CD4-positive, alpha-beta T cell (primary cell): ENCODE results near the gene TOP3B. TPM values are rescaled to one million over a fixed set of nuclear protein-coding genes. Genes with fewer than 3 reads are reported as not detected.

Experiments used
- ATAC-seq: fragments of 200-7000 bp; cut with Tn5 transposase; one replicate; pipeline ENCODE4 v1.10.0; 2022; ENCODE audit warnings: mild to moderate bottlenecking; ENCODE audit not compliant: poor library complexity
- CTCF ChIA-PET: fragments of 350-600 bp; sonication (Branson Sonifier 250); formaldehyde crosslinking; loops from one replicate; lab custom pipeline; 2021; ENCODE audit warnings: antibody characterized with exemption, inconsistent platforms; lab: Charles Lee
- POLR2A ChIA-PET: fragments of 350-600 bp; sonication (Branson Sonifier 250); formaldehyde crosslinking; loops from one replicate; lab custom pipeline; 2021; ENCODE audit warnings: antibody characterized with exemption, inconsistent platforms; lab: Charles Lee
- DNase-seq, 14 experiments: peaks; one replicate each; pipeline ENCODE4 v3.0.0-alpha.2; 2013 to 2020; ENCODE audit warnings: mixed read lengths in 2 of 14
- H3K27ac ChIP-seq, 2 donors: one replicate each; pipeline versions ENCODE4 v1.5.1 to v1.7.0; 2013; ENCODE audit warnings: low read length in 2 of 2, low read depth in 1 of 2, mild to moderate bottlenecking in 1 of 2
- H3K27me3 ChIP-seq, 2 experiments: 1 replicate in 1 of 2; 2 replicates in 1 of 2; pipeline versions ENCODE4 v1.6.1 to v1.7.0; 2013; ENCODE audit warnings: low read length in 2 of 2, control low read depth in 1 of 2, mild to moderate bottlenecking in 1 of 2, moderate library complexity in 1 of 2; ENCODE audit not compliant: insufficient read depth in 2 of 2, control insufficient read depth in 1 of 2
- H3K36me3 ChIP-seq: one replicate; pipeline ENCODE4 v1.6.1; 2013; ENCODE audit warnings: low read length, control low read depth; ENCODE audit not compliant: insufficient read depth
- H3K4me1 ChIP-seq: one replicate; pipeline ENCODE4 v1.6.1; 2013; ENCODE audit warnings: low read length, control low read depth; ENCODE audit not compliant: insufficient read depth
- H3K4me3 ChIP-seq: one replicate; pipeline ENCODE4 v1.5.1; 2013; ENCODE audit warnings: mild to moderate bottlenecking, low read length, moderate library complexity
- H3K9me3 ChIP-seq, 2 experiments: 1 replicate in 1 of 2; 2 replicates in 1 of 2; pipeline versions ENCODE4 v1.6.1 to v1.7.0; 2013; ENCODE audit warnings: low read length in 2 of 2, mild to moderate bottlenecking in 2 of 2, control low read depth in 1 of 2, moderate library complexity in 1 of 2; ENCODE audit not compliant: control insufficient read depth in 1 of 2, insufficient read depth in 1 of 2
- H3K27ac Mint-ChIP-seq: one replicate; pipeline ENCODE4 v1.8.0; 2020; ENCODE audit warnings: mixed read lengths
- H3K27me3 Mint-ChIP-seq: one replicate; pipeline ENCODE4 v1.8.0; 2021; ENCODE audit warnings: mixed read lengths
- H3K36me3 Mint-ChIP-seq: one replicate; pipeline ENCODE4 v1.8.0; 2021; ENCODE audit warnings: low read depth, mixed read lengths
- H3K4me1 Mint-ChIP-seq: one replicate; pipeline ENCODE4 v1.8.0; 2021; ENCODE audit warnings: low read depth, mixed read lengths
- H3K4me3 Mint-ChIP-seq: one replicate; pipeline ENCODE4 v1.8.0; 2020; ENCODE audit warnings: mild to moderate bottlenecking, mixed read lengths
- H3K9me3 Mint-ChIP-seq: one replicate; pipeline ENCODE4 v1.8.0; 2020; ENCODE audit warnings: mixed read lengths
- intact Hi-C, 2 experiments: fragments of 100-400 bp; cut with DNase I in 1 of 2; cut with micrococcal nuclease in 1 of 2; formaldehyde crosslinking; loops; one replicate each; pipeline versions ENCODE4 v1.15.1 to v1.9.0; 2023 to 2025; cut with DNase I, micrococcal nuclease
- total RNA-seq, 174 experiments: library from RNA in 2 of 174; stranded (reverse) in 2 of 174; gene quantifications; one replicate each; pipeline ENCODE4 v1.2.3 and lab custom pipeline; 2021 to 2026
- TF ChIP-seq, protein P1 (sequence below): fragments of 200-600 bp; IDR thresholded peaks from one replicate; pipeline ENCODE4 v1.8.0; 2022; ENCODE audit warnings: antibody characterized with exemption, mild to moderate bottlenecking

Gene TOP3B
- total RNA-seq, 2 experiments from 2014 or later: 60.2 to 62.8 TPM

DNA sequence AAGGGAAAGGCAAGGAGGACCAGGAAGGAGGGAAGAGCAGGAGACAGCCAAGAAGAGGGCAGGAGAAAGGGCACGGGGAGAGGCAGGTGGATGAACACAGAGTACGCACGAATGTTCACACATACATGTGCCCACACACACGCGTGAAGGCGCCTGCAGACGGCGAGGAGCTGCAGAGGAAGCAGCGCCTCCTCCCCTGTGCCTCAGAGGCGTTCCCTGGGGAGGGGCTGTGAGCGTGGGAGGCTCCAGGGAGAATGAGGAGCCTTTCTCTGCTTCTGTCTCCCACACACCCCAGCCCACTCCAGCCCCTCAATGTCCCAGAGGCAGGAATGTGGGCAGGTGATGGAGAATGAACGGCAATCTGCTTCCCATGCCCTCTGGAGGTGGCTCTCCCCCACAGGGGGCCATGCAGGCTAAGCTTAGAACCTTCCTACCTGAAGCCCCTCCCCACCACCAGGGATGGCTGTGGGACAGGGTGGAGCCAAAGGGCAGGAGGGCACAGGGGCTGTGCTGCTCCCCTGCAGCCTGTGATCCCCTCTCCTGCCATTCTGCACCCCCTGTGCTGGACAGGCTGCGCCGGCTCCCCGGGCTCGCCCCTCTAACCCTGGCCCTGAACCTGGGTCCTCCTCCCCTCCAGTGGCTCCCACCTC is 55.3 kb downstream of the TOP3B start:
- H3K4me3 Mint-ChIP-seq: no peak overlapping the region
- CTCF ChIA-PET: no interaction called here

DNA sequence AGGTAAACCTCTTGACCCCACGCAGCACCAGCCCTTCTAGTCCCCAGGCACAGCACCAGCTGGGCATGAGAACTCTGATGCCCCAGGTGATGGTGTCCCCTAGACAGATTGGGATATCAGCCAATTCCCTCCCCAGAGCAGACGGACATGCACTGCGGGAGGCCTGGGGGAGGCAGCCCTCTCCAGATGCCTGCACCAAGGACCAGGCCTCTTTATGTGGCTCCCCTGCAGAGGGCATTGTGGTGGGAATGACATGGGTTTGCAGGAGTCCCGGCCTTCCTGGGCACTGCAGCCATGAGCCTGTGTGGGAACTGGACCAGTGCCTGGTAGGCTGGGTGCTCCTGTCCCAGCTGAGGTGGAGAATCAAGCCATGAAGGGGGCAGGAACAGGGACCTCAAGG is 55.9 kb downstream of the TOP3B start:
- Histone ChIP-seq H3K27ac (no peak overlapping the region), H3K9me3 (no peaks in the 10 kb centered on the region), H3K27me3 (no peaks in the 10 kb centered on the region), H3K4me3 (no peak overlapping the region), H3K36me3 (peaks cover 33% of the 10 kb centered on the region), H3K4me1 (no peaks in the 10 kb centered on the region)
- ATAC-seq: no peak
- CTCF ChIA-PET: no interaction called here
- H3K9me3 Mint-ChIP-seq: no peaks in the 10 kb centered on the region
- intact Hi-C loops: no loop called here
- peaks cover 35% of the 10 kb centered on the region for H3K36me3 Mint-ChIP-seq
- H3K27ac Mint-ChIP-seq: no peak overlapping the region
- DNase-seq: no peak
- TF ChIP-seq, protein P1, sequence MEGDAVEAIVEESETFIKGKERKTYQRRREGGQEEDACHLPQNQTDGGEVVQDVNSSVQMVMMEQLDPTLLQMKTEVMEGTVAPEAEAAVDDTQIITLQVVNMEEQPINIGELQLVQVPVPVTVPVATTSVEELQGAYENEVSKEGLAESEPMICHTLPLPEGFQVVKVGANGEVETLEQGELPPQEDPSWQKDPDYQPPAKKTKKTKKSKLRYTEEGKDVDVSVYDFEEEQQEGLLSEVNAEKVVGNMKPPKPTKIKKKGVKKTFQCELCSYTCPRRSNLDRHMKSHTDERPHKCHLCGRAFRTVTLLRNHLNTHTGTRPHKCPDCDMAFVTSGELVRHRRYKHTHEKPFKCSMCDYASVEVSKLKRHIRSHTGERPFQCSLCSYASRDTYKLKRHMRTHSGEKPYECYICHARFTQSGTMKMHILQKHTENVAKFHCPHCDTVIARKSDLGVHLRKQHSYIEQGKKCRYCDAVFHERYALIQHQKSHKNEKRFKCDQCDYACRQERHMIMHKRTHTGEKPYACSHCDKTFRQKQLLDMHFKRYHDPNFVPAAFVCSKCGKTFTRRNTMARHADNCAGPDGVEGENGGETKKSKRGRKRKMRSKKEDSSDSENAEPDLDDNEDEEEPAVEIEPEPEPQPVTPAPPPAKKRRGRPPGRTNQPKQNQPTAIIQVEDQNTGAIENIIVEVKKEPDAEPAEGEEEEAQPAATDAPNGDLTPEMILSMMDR: no peak
- no peaks in the 10 kb centered on the region for H3K4me1 Mint-ChIP-seq
- no peaks in the 10 kb centered on the region for H3K27me3 Mint-ChIP-seq
- H3K4me3 Mint-ChIP-seq: no peak overlapping the region
- POLR2A ChIA-PET: no interaction called here

More for the DNA sequence above, 55.3 kb downstream of the TOP3B start:
- POLR2A ChIA-PET: no interaction called here
- H3K36me3 ChIP-seq: peaks cover 36% of the 10 kb centered on the region
- TF ChIP-seq, protein P1: no peak
- no peak overlapping the region for H3K4me3 ChIP-seq
- ATAC-seq: no peak
- DNase-seq: no peak
- no peak overlapping the region for H3K27ac Mint-ChIP-seq
- no peaks in the 10 kb centered on the region for H3K4me1 ChIP-seq
- H3K9me3 ChIP-seq: no peaks in the 10 kb centered on the region
- peaks cover 35% of the 10 kb centered on the region for H3K36me3 Mint-ChIP-seq
- no peaks in the 10 kb centered on the region for H3K9me3 Mint-ChIP-seq
- H3K27ac ChIP-seq: no peak overlapping the region
- H3K27me3 Mint-ChIP-seq: no peaks in the 10 kb centered on the region
- no peaks in the 10 kb centered on the region for H3K27me3 ChIP-seq
- intact Hi-C loops: no loop called here
- H3K4me1 Mint-ChIP-seq: no peaks in the 10 kb centered on the region

DNA sequence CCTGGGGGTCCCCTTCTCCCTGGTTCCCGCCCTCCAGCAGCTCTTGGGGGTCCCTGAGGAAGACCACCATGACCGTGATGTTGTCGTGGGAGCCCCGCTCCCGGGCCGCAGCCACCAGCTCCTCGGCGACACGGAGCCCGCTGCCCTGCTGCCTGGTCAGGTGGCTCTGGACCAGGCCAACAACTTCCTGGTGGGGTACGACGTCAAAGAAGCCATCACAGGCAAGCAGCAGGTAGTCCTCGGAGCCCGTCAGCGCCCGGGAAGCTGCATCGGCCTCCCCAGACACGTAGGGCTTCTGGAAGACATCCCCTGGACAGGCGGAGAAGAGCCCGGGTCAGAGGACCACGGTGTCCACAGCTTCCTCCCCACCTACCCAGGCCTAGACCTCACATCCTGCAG is 59.4 kb downstream of the TOP3B start:
- ChIA-PET CTCF (no interaction called here), POLR2A (no interaction called here)
- Histone ChIP-seq H3K27me3 (no peaks in the 10 kb centered on the region), H3K27ac (no peak overlapping the region), H3K9me3 (no peaks in the 10 kb centered on the region), H3K36me3 (peaks cover 5% of the 10 kb centered on the region), H3K4me3 (no peak overlapping the region), H3K4me1 (no peaks in the 10 kb centered on the region)
- TF ChIP-seq, protein P1: no peak
- H3K36me3 Mint-ChIP-seq: peaks cover 8% of the 10 kb centered on the region
- no peak for DNase-seq
- intact Hi-C loops: no loop called here
- H3K9me3 Mint-ChIP-seq: no peaks in the 10 kb centered on the region
- no peaks in the 10 kb centered on the region for H3K4me1 Mint-ChIP-seq
- no peak for ATAC-seq
- no peaks in the 10 kb centered on the region for H3K27me3 Mint-ChIP-seq
- no peak overlapping the region for H3K4me3 Mint-ChIP-seq
- no peak overlapping the region for H3K27ac Mint-ChIP-seq
